ENCODE data around the gene FRMD7. TPM values are rescaled to one million over a fixed set of nuclear protein-coding genes. Genes with fewer than 3 reads are reported as not detected.

The FRMD7 gene
- total and polyA plus RNA-seq, 10 of the 15 experiments (the other 5 are each of a cell fraction or from before 2014, with no cell fraction given) = 0.03 to 0.94 TPM; not detected in 8

DNA sequence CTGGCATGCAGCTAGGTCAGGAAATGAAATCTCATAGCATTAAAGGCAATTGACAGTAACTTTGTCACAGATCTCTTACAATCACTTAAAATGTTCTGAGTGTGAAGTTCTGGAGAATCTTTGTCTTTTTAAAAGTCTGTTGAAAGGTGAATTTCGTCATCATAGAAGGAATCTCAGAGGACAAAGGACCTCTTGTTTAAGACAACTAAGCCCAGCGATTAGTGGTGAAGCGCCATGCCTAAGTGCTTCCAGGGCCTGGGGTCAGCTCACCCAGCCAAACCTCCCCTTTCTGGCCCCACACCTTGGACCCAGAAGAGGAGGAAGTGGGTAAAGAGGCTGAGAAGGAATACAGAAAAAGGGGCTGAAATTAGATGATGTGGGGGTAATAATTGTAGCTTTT, 8.5 kb downstream of the FRMD7 start:
- in situ Hi-C loops (cut with MboI) = no loop called here
- Histone ChIP-seq H2AFZ (ENCODE audit: control insufficient read depth, low read depth, low read length) (no peak overlapping the region), H3K9ac (ENCODE audit: control insufficient read depth, insufficient read depth, low read length) (no peak overlapping the region), H3K27ac (ENCODE audit: control insufficient read depth, insufficient read depth) (no peak overlapping the region), H3K36me3 (ENCODE audit: control insufficient read depth in 2 of 2, insufficient read depth in 2 of 2, low read length in 1 of 2) (no peaks in the 10 kb centered on the region), H4K20me1 (ENCODE audit: control insufficient read depth, insufficient read depth) (no peaks in the 10 kb centered on the region), H3K4me2 (ENCODE audit: control insufficient read depth, insufficient read depth) (no peak overlapping the region), H3K27me3 (replicated peaks in 1 of 2; ENCODE audit: control insufficient read depth in 2 of 2, insufficient read depth in 2 of 2, low read length in 1 of 2) (no peaks in the 10 kb centered on the region), H3K9me3 (replicated peaks; ENCODE audit: control insufficient read depth, insufficient read depth, low read length) (no peaks in the 10 kb centered on the region), H3K4me3 (no peak overlapping the region), H3K79me2 (ENCODE audit: control insufficient read depth, insufficient read depth, low read length) (no peaks in the 10 kb centered on the region), H3K4me1 (ENCODE audit: control insufficient read depth, insufficient read depth, low read length) (no peaks in the 10 kb centered on the region)
- ChIA-PET POLR2A (no interaction called here), RAD21 (ENCODE audit: unreplicated experiment) (no interaction called here), CTCF (interaction anchor here (0.6 to 0.9 kb wide), 2 partner anchors 29 to 265 kb away, joined by 3 read pairs; no protein-coding TSS in a partner anchor), SMC1A (ENCODE audit: uncharacterized antibody, unreplicated experiment) (no interaction called here)
- ATAC-seq (no peak), FAIRE-seq (no peak), DNase-seq (ENCODE audit: low read depth, low spot score) (no peak)
- TF ChIP-seq NRF1 (conservative IDR thresholded peaks at IDR 0.05; ENCODE audit: low read depth, low read length) (no peak), LARP7 (IDR thresholded peaks at IDR 0.05) (no peak), MYB (IDR thresholded peaks at IDR 0.05; ENCODE audit: borderline replicate concordance, low read depth, low read length) (no peak)
- no TSS peak for BruUV-seq (replicated peaks)
- intact Hi-C loops (cut with micrococcal nuclease; ENCODE audit: unreplicated experiment) = loop anchor here (5.0 kb wide), 1 partner anchor 52 kb away; no protein-coding TSS in a partner anchor
- WGBS (ENCODE audit: insufficient coverage, insufficient replicate concordance, low lambda C conversion rate, missing lambda C conversion rate) = 23% methylated on average over 3 of the region's 3 CpGs

GRCh38 chrX:132118358-132118757, 9.5 kb downstream of the FRMD7 start:
- TF ChIP-seq POLR2A (IDR thresholded peaks at IDR 0.05; ENCODE audit: low read depth, low read length) (no peak), PAX8 (IDR thresholded peaks at IDR 0.05) (no peak)
- POLR2A ChIA-PET = interaction anchor here (0.7 kb wide), 1 partner anchor 100 kb away, joined by 3 read pairs; no protein-coding TSS in a partner anchor
- Histone ChIP-seq H3K27ac (ENCODE audit: control insufficient read depth, insufficient read depth) (no peak overlapping the region), H3K27me3 (replicated peaks in 1 of 2; ENCODE audit: control insufficient read depth in 2 of 2, insufficient read depth in 2 of 2, low read length in 1 of 2) (no peaks in the 10 kb centered on the region), H4K20me1 (ENCODE audit: control insufficient read depth, insufficient read depth) (no peaks in the 10 kb centered on the region), H3K4me1 (ENCODE audit: control insufficient read depth, insufficient read depth, low read length) (no peaks in the 10 kb centered on the region), H2AFZ (ENCODE audit: control insufficient read depth, low read depth, low read length) (no peak overlapping the region), H3K36me3 (ENCODE audit: control insufficient read depth in 2 of 2, insufficient read depth in 2 of 2, low read length in 1 of 2) (no peaks in the 10 kb centered on the region), H3K4me2 (ENCODE audit: control insufficient read depth, insufficient read depth) (no peak overlapping the region), H3K9ac (ENCODE audit: control insufficient read depth, insufficient read depth, low read length) (no peak overlapping the region), H3K79me2 (ENCODE audit: control insufficient read depth, insufficient read depth, low read length) (no peaks in the 10 kb centered on the region), H3K9me3 (replicated peaks; ENCODE audit: control insufficient read depth, insufficient read depth, low read length) (no peaks in the 10 kb centered on the region), H3K4me3 (no peak overlapping the region)
- no peak for DNase-seq (ENCODE audit: low read depth, low spot score)
- RAD21 ChIA-PET (ENCODE audit: unreplicated experiment) = no interaction called here
- no peak for FAIRE-seq
- WGBS (ENCODE audit: insufficient coverage, insufficient replicate concordance, low lambda C conversion rate, missing lambda C conversion rate) = 91% methylated on average over 4 of the region's 4 CpGs
- BruUV-seq (replicated peaks) = no TSS peak
- no peak for ATAC-seq
- in situ Hi-C loops (cut with MboI) (no loop called here), intact Hi-C loops (cut with micrococcal nuclease; ENCODE audit: unreplicated experiment) (loop anchor here (5.0 kb wide), 1 partner anchor 51 kb away; no protein-coding TSS in a partner anchor)
- CTCF ChIA-PET = interaction anchor here (1.4 kb wide), 1 partner anchor 9 kb away, joined by 3 read pairs; no protein-coding TSS in a partner anchor
- SMC1A ChIA-PET (ENCODE audit: uncharacterized antibody, unreplicated experiment) = no interaction called here
